GM19328 (cell line): ENCODE results near the gene GALNT9.

Source experiments
- ATAC-seq: cut with Tn5 transposase; IDR thresholded peaks from one replicate; pipeline ENCODE4 v1.9.1; 2021; ENCODE audit warnings: mild to moderate bottlenecking, moderate library complexity; ENCODE audit not compliant: unreplicated experiment

Gene GALNT9

GRCh38 chr12:132218527-132218875 lies 110.9 kb downstream of the GALNT9 start:
- no peak for ATAC-seq

- no peak for ATAC-seq
These were observed 111.4 kb downstream of the GALNT9 start for GRCh38 chr12:132217800-132218526.

GRCh38 chr12:132217371-132217770 lies 112.0 kb downstream of the GALNT9 start:
- ATAC-seq, result no peak

GRCh38 chr12:132216354-132216987 lies 112.9 kb downstream of the GALNT9 start:
- no peak for ATAC-seq

- ATAC-seq, result no peak
These were observed 113.9 kb downstream of the GALNT9 start for GRCh38 chr12:132215299-132215989.

- no peak for ATAC-seq
These were observed 114.5 kb downstream of the GALNT9 start for GRCh38 chr12:132214891-132215290.

GRCh38 chr12:132214161-132214476 lies 115.3 kb downstream of the GALNT9 start:
- ATAC-seq, result no peak

GRCh38 chr12:132213359-132214160 lies 115.8 kb downstream of the GALNT9 start:
- no peak for ATAC-seq

GRCh38 chr12:132211816-132212215 lies 117.6 kb downstream of the GALNT9 start:
- ATAC-seq, result no peak

GRCh38 chr12:132211326-132211725 lies 118.1 kb downstream of the GALNT9 start:
- no peak for ATAC-seq

GRCh38 chr12:132210223-132211055 lies 119.0 kb downstream of the GALNT9 start:
- ATAC-seq, result no peak

GRCh38 chr12:132209619-132210222 lies 119.7 kb downstream of the GALNT9 start:
- ATAC-seq, result no peak

GRCh38 chr12:132208153-132208823 lies 121.1 kb downstream of the GALNT9 start:
- ATAC-seq, result no peak

- ATAC-seq, result no peak
These were observed 122.2 kb downstream of the GALNT9 start for GRCh38 chr12:132207083-132207775.

GRCh38 chr12:132206046-132206434 lies 123.3 kb downstream of the GALNT9 start:
- no peak for ATAC-seq

GRCh38 chr12:132205271-132206045 lies 123.9 kb downstream of the GALNT9 start:
- ATAC-seq, result no peak

- ATAC-seq, result no peak
These were observed 124.6 kb downstream of the GALNT9 start for GRCh38 chr12:132204793-132205270.
